PC-9 (cell line): ENCODE data around the gene MMAB. TPM values are rescaled to one million over a fixed set of nuclear protein-coding genes. Genes with fewer than 3 reads are reported as not detected.

Source experiments
- BruUV-seq: library from RNA; stranded (reverse); fragments of 400-500 nt; replicated peaks from 2 replicates; lab custom pipeline; 2021; lab: Mats Ljungman, UMichigan
- CTCF ChIA-PET: fragments of 300-600 bp; sonication (Branson Sonifier 250); formaldehyde crosslinking; loops from one replicate; lab custom pipeline; 2022; ENCODE audit warnings: antibody characterized with exemption; lab: Charles Lee
- POLR2A ChIA-PET: fragments of 300-600 bp; sonication (Branson Sonifier 250); formaldehyde crosslinking; loops from one replicate; lab custom pipeline; 2022; ENCODE audit warnings: antibody characterized with exemption; ENCODE audit not compliant: unreplicated experiment; lab: Charles Lee
- DNase-seq, 2 experiments: peaks; one replicate each; pipeline versions ENCODE4 v3.0.0 to v3.0.0-alpha.2; 2015 to 2022; ENCODE audit warnings: mixed read lengths in 1 of 2
- H2AFZ ChIP-seq: fragments of 200-600 bp; sonication (generic); 2 replicates; pipeline ENCODE4 v1.8.1; 2017; ENCODE audit warnings: antibody characterized with exemption
- H3F3A ChIP-seq: fragments of 200-600 bp; sonication (generic); 2 replicates; pipeline ENCODE4 v1.8.1; 2017; ENCODE audit warnings: antibody characterized with exemption, mild to moderate bottlenecking, low read depth; ENCODE audit not compliant: insufficient read depth
- H3K27ac ChIP-seq: fragments of 200-600 bp; sonication (generic); 2 replicates; pipeline ENCODE4 v1.6.1; 2016; ENCODE audit warnings: mixed run types
- H3K27me3 ChIP-seq: fragments of 200-600 bp; sonication (generic); 2 replicates; pipeline ENCODE4 v1.6.1; 2016; ENCODE audit warnings: low read depth, mixed run types; ENCODE audit not compliant: insufficient read depth
- H3K36me3 ChIP-seq: fragments of 200-600 bp; sonication (generic); 2 replicates; pipeline ENCODE4 v1.6.1; 2016; ENCODE audit warnings: low read depth, mixed run types
- H3K4me1 ChIP-seq: fragments of 200-600 bp; sonication (generic); replicated peaks from 2 replicates; pipeline ENCODE4 v1.6.1; 2016; ENCODE audit warnings: mixed run types; ENCODE audit not compliant: insufficient read depth
- H3K4me2 ChIP-seq: fragments of 200-600 bp; sonication (generic); 2 replicates; pipeline ENCODE4 v1.6.1; 2017; ENCODE audit warnings: mixed run types
- H3K4me3 ChIP-seq: fragments of 200-600 bp; sonication (generic); 2 replicates; pipeline ENCODE4 v1.6.1; 2016; ENCODE audit warnings: mixed run types
- H3K79me2 ChIP-seq: fragments of 200-600 bp; sonication (generic); 2 replicates; pipeline ENCODE4 v1.6.1; 2017; ENCODE audit warnings: low read depth, mixed run types
- H3K9me2 ChIP-seq: fragments of 200-600 bp; sonication (generic); 2 replicates; pipeline ENCODE4 v1.8.1; 2017; ENCODE audit warnings: mild to moderate bottlenecking; ENCODE audit not compliant: insufficient read depth
- H3K9me3 ChIP-seq: fragments of 200-600 bp; sonication (generic); 2 replicates; pipeline ENCODE4 v1.8.1; 2016; ENCODE audit warnings: low read depth; ENCODE audit not compliant: insufficient read depth
- H4K20me1 ChIP-seq: fragments of 200-600 bp; sonication (generic); 2 replicates; pipeline ENCODE4 v1.8.1; 2017; ENCODE audit not compliant: insufficient read depth
- CTCF ChIP-seq: fragments of 200-600 bp; sonication (generic); conservative IDR thresholded peaks from 2 replicates; pipeline ENCODE4 v1.6.1; 2017; ENCODE audit warnings: mixed run types, antibody characterized with exemption, mild to moderate bottlenecking, moderate library complexity
- EZH2 ChIP-seq: fragments of 200-600 bp; sonication (generic); IDR thresholded peaks from 2 replicates; pipeline ENCODE4 v1.8.0; 2017; ENCODE audit warnings: antibody characterized with exemption, low read depth
- intact Hi-C: fragments of 100-400 bp; cut with micrococcal nuclease; formaldehyde crosslinking; loops from one replicate; pipeline ENCODE4 v1.10.0; 2022; ENCODE audit not compliant: unreplicated experiment
- total RNA-seq: library from RNA; stranded (reverse); gene quantifications from 2 replicates; pipeline ENCODE4 v1.2.3, GENCODE V29; 2021

MMAB gene
- total RNA-seq, 1 experiment from 2014 or later, result 84.3 TPM

GRCh38 chr12:109537136-109537535 is 36.2 kb downstream of the MMAB start:
- no peak for DNase-seq
- Histone ChIP-seq H3K4me3 (no peak overlapping the region), H3K9me2 (no peaks in the 10 kb centered on the region), H3K9me3 (no peaks in the 10 kb centered on the region), H3F3A (no peaks in the 10 kb centered on the region), H3K36me3 (no peaks in the 10 kb centered on the region), H2AFZ (no peak overlapping the region), H3K79me2 (no peaks in the 10 kb centered on the region), H3K4me1 (peaks cover 7% of the 10 kb centered on the region), H3K4me2 (no peak overlapping the region), H3K27me3 (no peaks in the 10 kb centered on the region), H4K20me1 (no peaks in the 10 kb centered on the region), H3K27ac (no peak overlapping the region)
- intact Hi-C loops, result no loop called here
- CTCF ChIA-PET, result interaction anchor here (0.6 kb wide), 1 partner anchor 304 kb away, joined by 3 read pairs; no protein-coding TSS in a partner anchor
- POLR2A ChIA-PET, result interaction anchor here (0.6 kb wide), 1 partner anchor 761 kb away, joined by 4 read pairs; no protein-coding TSS in a partner anchor
- no peak for TF ChIP-seq CTCF
- no peak for TF ChIP-seq EZH2
- BruUV-seq, result no TSS peak

GRCh38 chr12:109535863-109536250 is 37.4 kb downstream of the MMAB start:
- intact Hi-C loops, result no loop called here

DNA sequence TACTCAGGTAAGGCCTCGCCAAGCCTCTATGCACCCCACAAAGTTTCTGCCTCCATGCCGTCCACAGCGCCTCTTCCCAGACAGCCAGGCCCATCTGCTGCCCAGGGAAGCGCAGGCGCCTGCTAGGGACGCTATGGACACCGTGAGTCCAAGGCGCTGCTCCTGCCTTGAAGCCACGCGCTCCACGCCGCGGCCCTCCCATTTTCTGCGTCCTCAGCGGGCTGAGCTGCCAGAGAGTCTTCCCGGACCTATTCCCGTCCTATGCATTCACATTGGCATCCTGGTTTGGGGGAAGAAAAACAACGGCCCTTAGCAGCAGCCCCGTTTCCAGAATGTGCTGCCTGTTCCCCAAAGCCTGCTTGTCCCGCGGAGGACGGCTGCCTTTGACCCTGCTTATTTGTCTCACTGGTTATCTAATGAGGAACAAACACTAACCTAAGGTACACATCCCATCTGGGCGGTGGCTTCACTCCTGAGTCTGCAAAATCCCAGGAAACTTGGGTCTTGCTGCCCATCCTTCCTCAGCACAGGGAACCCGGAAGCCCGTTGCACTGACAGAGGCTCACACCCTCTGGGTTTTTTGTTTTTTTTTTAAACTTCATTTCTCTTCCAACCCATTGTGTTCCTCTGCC is 38.0 kb downstream of the MMAB start:
- Histone ChIP-seq H3K4me1 (no peaks in the 10 kb centered on the region), H2AFZ (no peak overlapping the region), H3K27ac (no peak overlapping the region), H4K20me1 (no peaks in the 10 kb centered on the region), H3K9me3 (no peaks in the 10 kb centered on the region), H3K79me2 (no peaks in the 10 kb centered on the region), H3K9me2 (no peaks in the 10 kb centered on the region), H3F3A (no peaks in the 10 kb centered on the region), H3K36me3 (no peaks in the 10 kb centered on the region), H3K4me3 (no peak overlapping the region), H3K4me2 (no peak overlapping the region), H3K27me3 (no peaks in the 10 kb centered on the region)
- TF ChIP-seq EZH2 (no peak), CTCF (no peak)
- no peak for DNase-seq
- POLR2A ChIA-PET, result no interaction called here
- CTCF ChIA-PET, result no interaction called here
- no TSS peak for BruUV-seq
- intact Hi-C loops, result no loop called here

More at GRCh38 chr12:109535863-109536250, 37.4 kb downstream of the MMAB start:
- H3K4me3 ChIP-seq, result no peak overlapping the region
- no peaks in the 10 kb centered on the region for H3K9me3 ChIP-seq
- H2AFZ ChIP-seq, result no peak overlapping the region
- BruUV-seq, result no TSS peak
- ChIA-PET POLR2A (no interaction called here), CTCF (no interaction called here)
- no peaks in the 10 kb centered on the region for H3K36me3 ChIP-seq
- no peaks in the 10 kb centered on the region for H3F3A ChIP-seq
- H3K27ac ChIP-seq, result no peak overlapping the region
- no peak for TF ChIP-seq CTCF
- no peak for TF ChIP-seq EZH2
- no peak for DNase-seq
- no peak overlapping the region for H3K4me2 ChIP-seq
- H3K27me3 ChIP-seq, result no peaks in the 10 kb centered on the region
- no peaks in the 10 kb centered on the region for H3K9me2 ChIP-seq
- H4K20me1 ChIP-seq, result no peaks in the 10 kb centered on the region
- H3K79me2 ChIP-seq, result no peaks in the 10 kb centered on the region
- H3K4me1 ChIP-seq, result no peaks in the 10 kb centered on the region
